HepG2 (cell line): ENCODE data around the gene CDH13. TPM values are rescaled to one million over a fixed set of nuclear protein-coding genes. Genes with fewer than 3 reads are reported as not detected.

Source experiments
- ATAC-seq: fragments of 200-7000 bp; cut with Tn5 transposase; 3 replicates; pipeline ENCODE4 v1.9.1; 2020; ENCODE audit warnings: mild to moderate bottlenecking, moderate library complexity
- BruUV-seq: library from RNA; stranded (reverse); fragments of 400-500 nt; replicated peaks from 2 replicates; lab custom pipeline; 2021; lab: Mats Ljungman, UMichigan
- CTCF ChIA-PET: fragments of 300-600 bp; formaldehyde crosslinking; extraction: SDS; loops from one replicate; lab custom pipeline; 2021; ENCODE audit warnings: low total read pairs, inconsistent platforms, low intra/inter-chr PET ratio; lab: Yijun Ruan, JAX
- POLR2A ChIA-PET: fragments of 350-600 bp; sonication (Branson Sonifier 250); formaldehyde crosslinking; loops from one replicate; lab custom pipeline; 2020; ENCODE audit warnings: antibody characterized with exemption, inconsistent platforms; lab: Yijun Ruan, JAX
- DNase-seq: peaks from one replicate; pipeline ENCODE4 v3.0.0-alpha.2; 2015; ENCODE audit warnings: low spot score
- FAIRE-seq: peaks from 3 replicates; lab custom pipeline; 2011; peaks lifted over from hg19 to GRCh38; lab: Jason Lieb, UNC
- H2AFZ ChIP-seq: one replicate; pipeline ENCODE4 v1.6.1; 2011; ENCODE audit warnings: low read length, inconsistent platforms
- H3K27ac ChIP-seq: fragments of 300-600 bp; 3 replicates; pipeline ENCODE4 v1.8.0; 2011; ENCODE audit warnings: mixed run types, mild to moderate bottlenecking, mixed read lengths, low read length, inconsistent platforms; ENCODE audit not compliant: insufficient read depth; ENCODE audit errors: extremely low read length
- H3K27me3 ChIP-seq, 2 experiments: fragments of 200-600 bp in 1 of 2; 2 replicates in 1 of 2; 3 replicates in 1 of 2; pipeline versions ENCODE4 v1.6.0 to v1.8.0; 2011; ENCODE audit warnings: low read length in 2 of 2, mild to moderate bottlenecking in 2 of 2, moderate library complexity in 2 of 2, inconsistent platforms in 1 of 2; ENCODE audit not compliant: insufficient read depth in 2 of 2, control insufficient read depth in 1 of 2
- H3K36me3 ChIP-seq, 2 experiments: fragments of 200-600 bp in 1 of 2; replicated peaks in 1 of 2; 2 replicates in 1 of 2; 3 replicates in 1 of 2; pipeline versions ENCODE4 v1.5.1 to v1.8.0; 2011; ENCODE audit warnings: low read length in 2 of 2, inconsistent platforms in 1 of 2; ENCODE audit not compliant: insufficient read depth in 2 of 2, control insufficient read depth in 1 of 2
- H3K4me1 ChIP-seq: 2 replicates; pipeline ENCODE4 v1.5.1; 2012; ENCODE audit warnings: low read length, inconsistent platforms; ENCODE audit not compliant: insufficient read depth
- H3K4me2 ChIP-seq: 2 replicates; pipeline ENCODE4 v1.6.0; 2011; ENCODE audit warnings: low read depth, low read length, inconsistent platforms
- H3K4me3 ChIP-seq, 3 experiments: fragments of 200-600 bp in 1 of 3; sonication (generic), shearing (Covaris generic) in 1 of 3; replicated peaks in 1 of 3; 2 replicates each; pipeline ENCODE4 v1.5.1; 2011 to 2016; ENCODE audit warnings: low read length in 3 of 3, inconsistent platforms in 2 of 3, low read depth in 2 of 3, mild to moderate bottlenecking in 2 of 3, control low read depth in 1 of 3, mixed read lengths in 1 of 3; ENCODE audit not compliant: insufficient read depth in 1 of 3
- H3K79me2 ChIP-seq: one replicate; pipeline ENCODE4 v1.6.1; 2011; ENCODE audit warnings: low read length, inconsistent platforms; ENCODE audit not compliant: insufficient read depth
- H3K9ac ChIP-seq: 2 replicates; pipeline ENCODE4 v1.6.0; 2011; ENCODE audit warnings: mild to moderate bottlenecking, low read depth, low read length, inconsistent platforms; ENCODE audit not compliant: insufficient read depth
- H3K9me3 ChIP-seq: 2 replicates; pipeline ENCODE4 v1.5.1; 2012; ENCODE audit warnings: mild to moderate bottlenecking, low read length
- H4K20me1 ChIP-seq: 2 replicates; pipeline ENCODE4 v1.6.0; 2011; ENCODE audit warnings: inconsistent platforms, mild to moderate bottlenecking, low read length, moderate library complexity; ENCODE audit not compliant: insufficient read depth
- DMAP1 ChIP-seq: IDR thresholded peaks from 2 replicates; pipeline ENCODE4 v1.6.1; 2016
- DPF2 ChIP-seq: sonication (generic); formaldehyde crosslinking; IDR thresholded peaks from 2 replicates; pipeline ENCODE4 v1.4.0; 2020; ENCODE audit warnings: mild to moderate bottlenecking, low read depth, missing genetic modification reagents, borderline replicate concordance
- HOXA9 ChIP-seq: sonication (generic); formaldehyde crosslinking; IDR thresholded peaks from 2 replicates; pipeline ENCODE4 v1.8.1; 2022; ENCODE audit warnings: missing genetic modification reagents, mild to moderate bottlenecking, moderate library complexity, borderline replicate concordance
- MBD4 ChIP-seq: IDR thresholded peaks from 2 replicates; pipeline ENCODE4 v1.6.1; 2012; ENCODE audit warnings: low read length, inconsistent platforms, borderline replicate concordance
- SMARCE1 ChIP-seq: fragments of 450-650 bp; IDR thresholded peaks from 2 replicates; pipeline ENCODE4 v1.6.1; 2017; ENCODE audit warnings: borderline replicate concordance
- TCF7L2 ChIP-seq: IDR thresholded peaks from 2 replicates; pipeline ENCODE4 v1.6.1; 2011; ENCODE audit warnings: mild to moderate bottlenecking, low read depth, low read length, moderate library complexity
- ZFP1 ChIP-seq: IDR thresholded peaks from 2 replicates; pipeline ENCODE4 v1.6.1; 2016
- ZFX ChIP-seq: sonication (generic); formaldehyde crosslinking; IDR thresholded peaks from 2 replicates; pipeline ENCODE4 v1.4.0; 2020; ENCODE audit warnings: mild to moderate bottlenecking, low read depth, missing genetic modification reagents, moderate library complexity
- ZNF24 ChIP-seq: fragments of 450-650 bp; IDR thresholded peaks from 2 replicates; pipeline ENCODE4 v1.6.1; 2017; ENCODE audit warnings: antibody characterized with exemption, mild to moderate bottlenecking
- ZNF670 ChIP-seq: sonication (generic); formaldehyde crosslinking; IDR thresholded peaks from 2 replicates; pipeline ENCODE4 v1.8.0; 2022; ENCODE audit warnings: mild to moderate bottlenecking, missing genetic modification reagents, borderline replicate concordance
- ZNF781 ChIP-seq: sonication (generic); formaldehyde crosslinking; IDR thresholded peaks from 2 replicates; pipeline ENCODE4 v1.5.1; 2020; ENCODE audit warnings: borderline replicate concordance, mild to moderate bottlenecking, missing genetic modification reagents; ENCODE audit errors: not compliant biosample characterization
- WGBS: methylation state at CpG from one replicate; pipeline ENCODE4 v1.1.6; 2017; ENCODE audit warnings: low lambda C conversion rate; 5-methylcytosine and 5-hydroxymethylcytosine counted together
- in situ Hi-C: cut with HindIII; loops from 2 replicates; pipeline ENCODE4 v1.10.0; 2017; ENCODE audit warnings: low pct_unique_long_range_greater_than_20kb; ENCODE audit not compliant: extremely low pct_ligation_motif_present
- intact Hi-C: fragments of 100-400 bp; cut with micrococcal nuclease; formaldehyde crosslinking; loops from one replicate; pipeline ENCODE4 v1.10.0; 2022; ENCODE audit not compliant: unreplicated experiment
- polyA plus RNA-seq, 8 experiments: library from polyadenylated mRNA; depleted of rRNA in 3 of 8; stranded (reverse) in 7 of 8; unstranded in 1 of 8; fragments of >200 nt; fragmentation: Illumina TruSeq in 4 of 8; extraction: Trizol in 4 of 8; gene quantifications; 2 replicates each; pipeline versions ENCODE4 v1.2.1 to v1.2.3, GENCODE V29; 2011 to 2016; ENCODE audit warnings: low read depth in 4 of 8, missing spikeins in 1 of 8, mixed read lengths in 1 of 8; ENCODE audit not compliant: insufficient read depth in 1 of 8
- total RNA-seq, 5 experiments: library from RNA; depleted of rRNA; stranded (reverse); fragments of >200 nt; fragmentation: Illumina TruSeq; extraction: Trizol; gene quantifications; 2 replicates each; pipeline ENCODE4 v1.2.3, GENCODE V29; 2016; ENCODE audit warnings: low read depth in 1 of 5
- TF ChIP-seq, protein P1 (sequence below), 2 experiments: fragments of 450-650 bp in 1 of 2; sonication (generic) in 1 of 2; formaldehyde crosslinking in 1 of 2; IDR thresholded peaks; 2 replicates each; pipeline versions ENCODE4 v1.6.1 to v1.8.0; 2016 to 2022; ENCODE audit warnings: antibody characterized with exemption in 1 of 2, mild to moderate bottlenecking in 1 of 2, missing genetic modification reagents in 1 of 2
- TF ChIP-seq, protein P2 (sequence below): sonication (generic); formaldehyde crosslinking; IDR thresholded peaks from 2 replicates; pipeline ENCODE4 v1.5.1; 2020; ENCODE audit warnings: missing genetic modification reagents, mild to moderate bottlenecking, borderline replicate concordance
- TF ChIP-seq, protein P3 (sequence below): sonication (generic); formaldehyde crosslinking; IDR thresholded peaks from 2 replicates; pipeline ENCODE4 v1.4.0; 2020; ENCODE audit warnings: missing genetic modification reagents, low read depth, mild to moderate bottlenecking, borderline replicate concordance

Gene CDH13
- total and polyA plus RNA-seq, 2 of the 13 experiments (the other 11 are each of a cell fraction or from before 2014, with no cell fraction given) = not detected

DNA sequence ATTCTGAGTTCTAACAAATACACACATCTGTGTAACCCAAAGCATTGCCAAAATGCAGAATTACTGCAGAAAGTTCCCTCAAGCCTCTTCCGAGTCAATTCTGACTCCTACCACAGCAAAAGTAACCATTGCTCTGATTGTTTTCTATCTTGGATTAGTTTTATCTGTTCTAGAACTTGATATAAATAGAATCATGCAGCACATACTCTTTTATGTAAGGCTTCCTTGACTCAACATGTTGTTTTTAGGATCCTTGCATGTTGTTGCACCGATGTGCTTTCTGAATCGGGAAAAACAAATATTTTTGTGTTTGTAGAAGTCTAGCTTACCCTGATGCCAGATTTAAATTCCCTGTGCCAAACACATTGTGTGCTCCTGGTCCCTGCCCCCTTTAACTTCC is 140.4 kb downstream of the CDH13 start:
- H4K20me1 ChIP-seq = no peaks in the 10 kb centered on the region
- no peak overlapping the region for H3K4me2 ChIP-seq
- in situ Hi-C loops (no loop called here), intact Hi-C loops (no loop called here)
- no peak for DNase-seq
- H3K27ac ChIP-seq = no peak overlapping the region
- no peaks in the 10 kb centered on the region for H3K27me3 ChIP-seq
- no peaks in the 10 kb centered on the region for H3K79me2 ChIP-seq
- CTCF ChIA-PET = no interaction called here
- ATAC-seq = no peak
- POLR2A ChIA-PET = no interaction called here
- no peaks in the 10 kb centered on the region for H3K4me1 ChIP-seq
- H3K36me3 ChIP-seq = no peaks in the 10 kb centered on the region
- no peak overlapping the region for H3K4me3 ChIP-seq
- no peak overlapping the region for H2AFZ ChIP-seq
- FAIRE-seq = no peak
- 21% methylated on average over 3 of the region's 3 CpGs for WGBS
- no peaks in the 10 kb centered on the region for H3K9me3 ChIP-seq
- BruUV-seq = no TSS peak
- H3K9ac ChIP-seq = no peak overlapping the region
- TF ChIP-seq SMARCE1 (no peak), DPF2 (CRISPR knock-in tag) (no peak), ZNF670 (CRISPR knock-in tag) (no peak), ZNF24 (no peak), HOXA9 (CRISPR knock-in tag) (no peak), ZNF781 (CRISPR knock-in tag) (no peak), TCF7L2 (no peak), ZFX (no peak), DMAP1 (CRISPR knock-in tag) (no peak), ZFP1 (CRISPR knock-in tag) (no peak), MBD4 (no peak)
- TF ChIP-seq, protein P1, sequence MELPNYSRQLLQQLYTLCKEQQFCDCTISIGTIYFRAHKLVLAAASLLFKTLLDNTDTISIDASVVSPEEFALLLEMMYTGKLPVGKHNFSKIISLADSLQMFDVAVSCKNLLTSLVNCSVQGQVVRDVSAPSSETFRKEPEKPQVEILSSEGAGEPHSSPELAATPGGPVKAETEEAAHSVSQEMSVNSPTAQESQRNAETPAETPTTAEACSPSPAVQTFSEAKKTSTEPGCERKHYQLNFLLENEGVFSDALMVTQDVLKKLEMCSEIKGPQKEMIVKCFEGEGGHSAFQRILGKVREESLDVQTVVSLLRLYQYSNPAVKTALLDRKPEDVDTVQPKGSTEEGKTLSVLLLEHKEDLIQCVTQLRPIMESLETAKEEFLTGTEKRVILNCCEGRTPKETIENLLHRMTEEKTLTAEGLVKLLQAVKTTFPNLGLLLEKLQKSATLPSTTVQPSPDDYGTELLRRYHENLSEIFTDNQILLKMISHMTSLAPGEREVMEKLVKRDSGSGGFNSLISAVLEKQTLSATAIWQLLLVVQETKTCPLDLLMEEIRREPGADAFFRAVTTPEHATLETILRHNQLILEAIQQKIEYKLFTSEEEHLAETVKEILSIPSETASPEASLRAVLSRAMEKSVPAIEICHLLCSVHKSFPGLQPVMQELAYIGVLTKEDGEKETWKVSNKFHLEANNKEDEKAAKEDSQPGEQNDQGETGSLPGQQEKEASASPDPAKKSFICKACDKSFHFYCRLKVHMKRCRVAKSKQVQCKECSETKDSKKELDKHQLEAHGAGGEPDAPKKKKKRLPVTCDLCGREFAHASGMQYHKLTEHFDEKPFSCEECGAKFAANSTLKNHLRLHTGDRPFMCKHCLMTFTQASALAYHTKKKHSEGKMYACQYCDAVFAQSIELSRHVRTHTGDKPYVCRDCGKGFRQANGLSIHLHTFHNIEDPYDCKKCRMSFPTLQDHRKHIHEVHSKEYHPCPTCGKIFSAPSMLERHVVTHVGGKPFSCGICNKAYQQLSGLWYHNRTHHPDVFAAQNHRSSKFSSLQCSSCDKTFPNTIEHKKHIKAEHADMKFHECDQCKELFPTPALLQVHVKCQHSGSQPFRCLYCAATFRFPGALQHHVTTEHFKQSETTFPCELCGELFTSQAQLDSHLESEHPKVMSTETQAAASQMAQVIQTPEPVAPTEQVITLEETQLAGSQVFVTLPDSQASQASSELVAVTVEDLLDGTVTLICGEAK (IDR thresholded peaks at IDR 0.05) = no peak
- TF ChIP-seq, protein P1 (CRISPR knock-in tag; IDR thresholded peaks at IDR 0.05) = no peak
- TF ChIP-seq, protein P2, sequence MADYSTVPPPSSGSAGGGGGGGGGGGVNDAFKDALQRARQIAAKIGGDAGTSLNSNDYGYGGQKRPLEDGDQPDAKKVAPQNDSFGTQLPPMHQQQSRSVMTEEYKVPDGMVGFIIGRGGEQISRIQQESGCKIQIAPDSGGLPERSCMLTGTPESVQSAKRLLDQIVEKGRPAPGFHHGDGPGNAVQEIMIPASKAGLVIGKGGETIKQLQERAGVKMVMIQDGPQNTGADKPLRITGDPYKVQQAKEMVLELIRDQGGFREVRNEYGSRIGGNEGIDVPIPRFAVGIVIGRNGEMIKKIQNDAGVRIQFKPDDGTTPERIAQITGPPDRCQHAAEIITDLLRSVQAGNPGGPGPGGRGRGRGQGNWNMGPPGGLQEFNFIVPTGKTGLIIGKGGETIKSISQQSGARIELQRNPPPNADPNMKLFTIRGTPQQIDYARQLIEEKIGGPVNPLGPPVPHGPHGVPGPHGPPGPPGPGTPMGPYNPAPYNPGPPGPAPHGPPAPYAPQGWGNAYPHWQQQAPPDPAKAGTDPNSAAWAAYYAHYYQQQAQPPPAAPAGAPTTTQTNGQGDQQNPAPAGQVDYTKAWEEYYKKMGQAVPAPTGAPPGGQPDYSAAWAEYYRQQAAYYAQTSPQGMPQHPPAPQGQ = no peak
- TF ChIP-seq, protein P3, sequence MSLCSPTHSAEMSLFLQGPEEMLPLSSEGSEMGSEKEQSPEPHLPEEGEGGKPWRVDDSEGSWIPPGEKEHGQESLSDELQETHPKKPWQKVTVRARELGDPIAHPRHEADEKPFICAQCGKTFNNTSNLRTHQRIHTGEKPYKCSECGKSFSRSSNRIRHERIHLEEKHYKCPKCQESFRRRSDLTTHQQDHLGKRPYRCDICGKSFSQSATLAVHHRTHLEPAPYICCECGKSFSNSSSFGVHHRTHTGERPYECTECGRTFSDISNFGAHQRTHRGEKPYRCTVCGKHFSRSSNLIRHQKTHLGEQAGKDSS (CRISPR knock-in tag) = no peak
